NCI-H2081 (cell line): ENCODE data around the gene DAPK1.
"Not testable (repeated sequence)": the region's sequence is repeated elsewhere in the genome, so short reads cannot be mapped to it uniquely, and the experiment has no call there.

Experiments used
- DNase-seq, 2 experiments: peaks; one replicate each; lab custom pipeline; 2025; lab: John Stamatoyannopoulos, UW

Gene DAPK1

GRCh38 chr9:87742813-87743428 is 245.3 kb downstream of the DAPK1 start:
- no peak for DNase-seq

- not testable (repeated sequence) for DNase-seq
Observed at GRCh38 chr9:87744247-87744646, 246.6 kb downstream of the DAPK1 start.

- DNase-seq: no peak
Observed at GRCh38 chr9:87746186-87746585, 248.5 kb downstream of the DAPK1 start.

DNA sequence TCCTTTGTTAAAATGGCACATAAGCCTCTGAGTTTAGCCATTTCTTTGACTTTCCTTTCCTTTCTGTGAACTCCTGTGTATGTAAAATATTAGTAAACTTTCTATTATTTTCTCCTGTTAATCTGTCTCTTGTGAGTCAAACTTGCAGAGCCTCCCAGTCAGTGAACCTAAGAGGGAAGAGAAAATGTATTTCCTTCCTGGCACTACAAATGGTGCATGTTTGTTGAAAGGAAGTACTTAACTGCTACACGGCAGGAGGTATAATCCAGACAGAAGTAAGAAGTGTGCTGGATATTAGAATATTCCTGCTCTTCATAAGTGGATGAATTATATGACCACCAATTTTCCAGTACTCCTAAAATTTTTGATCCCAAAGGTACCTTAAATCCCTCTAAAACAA is 251.2 kb downstream of the DAPK1 start:
- DNase-seq: no peak

DNA sequence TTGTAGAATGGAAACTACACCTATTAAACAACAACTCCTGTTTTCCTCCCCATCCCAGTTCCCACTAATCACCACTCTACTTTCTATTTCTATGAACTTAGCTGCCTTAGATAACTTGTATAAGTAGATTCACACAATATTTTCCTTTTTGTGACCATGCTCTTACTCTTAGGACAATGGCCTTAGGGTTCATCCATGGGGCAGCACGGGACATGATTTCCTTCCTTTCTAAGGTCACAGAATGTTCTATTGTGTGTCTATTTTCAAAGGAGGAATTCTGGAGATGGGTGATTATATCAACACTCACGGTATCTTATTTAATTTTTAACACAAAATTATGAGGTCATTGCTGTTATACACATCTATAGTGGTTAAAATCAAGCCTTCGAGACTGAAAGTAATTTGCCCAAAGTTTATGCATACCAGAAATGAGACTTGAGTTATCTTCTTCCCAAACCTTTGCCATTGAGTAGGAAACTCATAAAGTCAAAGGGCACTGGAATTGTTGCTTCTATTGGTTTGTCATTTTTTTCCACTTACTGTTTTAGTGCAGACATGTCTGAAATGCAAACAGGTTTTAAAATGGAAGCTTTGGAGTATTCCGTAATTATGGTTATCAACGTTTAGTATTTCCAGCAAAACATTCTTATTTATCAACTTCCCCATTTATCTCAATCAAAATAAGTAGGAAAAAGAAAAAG is 251.8 kb downstream of the DAPK1 start:
- no peak for DNase-seq

- DNase-seq: no peak
Observed at GRCh38 chr9:87750726-87751125, 253.1 kb downstream of the DAPK1 start.

- DNase-seq: no peak
Observed at GRCh38 chr9:87751423-87751822, 253.8 kb downstream of the DAPK1 start.

- no peak for DNase-seq
Observed at GRCh38 chr9:87751868-87752267, 254.2 kb downstream of the DAPK1 start.

- no peak for DNase-seq
Observed at GRCh38 chr9:87753313-87753712, 255.6 kb downstream of the DAPK1 start.
